GM18517 (cell line): Measurements from ENCODE around the gene PHLDA2.
A peak's percentile ranks its signal among the peaks of the same experiment; 100 is the strongest.
"Not testable (repeated sequence)": the region's sequence is repeated elsewhere in the genome, so short reads cannot be mapped to it uniquely, and the experiment has no call there.

ENCODE experiments used
- ATAC-seq: cut with Tn5 transposase; IDR thresholded peaks from one replicate; pipeline ENCODE4 v1.9.1; 2021; ENCODE audit warnings: mild to moderate bottlenecking, moderate library complexity; ENCODE audit not compliant: unreplicated experiment

The PHLDA2 gene

GRCh38 chr11:2916114-2916891 is 12.9 kb downstream of the PHLDA2 start:
- ATAC-seq, result no peak

GRCh38 chr11:2915473-2915872 is 13.7 kb downstream of the PHLDA2 start:
- ATAC-seq, result no peak

GRCh38 chr11:2914455-2915195 is 14.6 kb downstream of the PHLDA2 start:
- ATAC-seq, result no peak

- no peak for ATAC-seq
These were observed 15.4 kb downstream of the PHLDA2 start for GRCh38 chr11:2913776-2914175.

GRCh38 chr11:2913019-2913431 is 16.2 kb downstream of the PHLDA2 start:
- ATAC-seq, result no peak

GRCh38 chr11:2912498-2912897 is 16.7 kb downstream of the PHLDA2 start:
- no peak for ATAC-seq

GRCh38 chr11:2911785-2912391 is 17.3 kb downstream of the PHLDA2 start:
- ATAC-seq, result no peak

- no peak for ATAC-seq
These were observed 18.0 kb downstream of the PHLDA2 start for GRCh38 chr11:2911088-2911784.

- ATAC-seq, result no peak
These were observed 18.7 kb downstream of the PHLDA2 start for GRCh38 chr11:2910401-2910955.

- no peak for ATAC-seq
These were observed 19.9 kb downstream of the PHLDA2 start for GRCh38 chr11:2909133-2909902.

- ATAC-seq, result no peak
These were observed 21.1 kb downstream of the PHLDA2 start for GRCh38 chr11:2908130-2908529.

GRCh38 chr11:2905299-2905698 is 23.9 kb downstream of the PHLDA2 start:
- not testable (repeated sequence) for ATAC-seq

GRCh38 chr11:2904153-2905052 is 24.8 kb downstream of the PHLDA2 start:
- no peak for ATAC-seq

- ATAC-seq, result no peak
These were observed 25.6 kb downstream of the PHLDA2 start for GRCh38 chr11:2903672-2904011.

GRCh38 chr11:2902784-2903671 is 26.2 kb downstream of the PHLDA2 start:
- no peak for ATAC-seq

GRCh38 chr11:2901854-2902783 is 27.1 kb downstream of the PHLDA2 start:
- ATAC-seq, result peak; percentile 94

- no peak for ATAC-seq
These were observed 27.9 kb downstream of the PHLDA2 start for GRCh38 chr11:2901196-2901796.
